Glomerular visceral epithelial cell (primary cell): Measurements from ENCODE around the gene PITPNC1.
A peak's percentile ranks its signal among the peaks of the same experiment; 100 is the strongest.
"Not testable (repeated sequence)": the region's sequence is repeated elsewhere in the genome, so short reads cannot be mapped to it uniquely, and the experiment has no call there.

Experiments used
- DNase-seq: peaks from one replicate; pipeline ENCODE4 v3.0.0-alpha.2; 2016; ENCODE audit errors: extremely low spot score

The PITPNC1 gene

DNA sequence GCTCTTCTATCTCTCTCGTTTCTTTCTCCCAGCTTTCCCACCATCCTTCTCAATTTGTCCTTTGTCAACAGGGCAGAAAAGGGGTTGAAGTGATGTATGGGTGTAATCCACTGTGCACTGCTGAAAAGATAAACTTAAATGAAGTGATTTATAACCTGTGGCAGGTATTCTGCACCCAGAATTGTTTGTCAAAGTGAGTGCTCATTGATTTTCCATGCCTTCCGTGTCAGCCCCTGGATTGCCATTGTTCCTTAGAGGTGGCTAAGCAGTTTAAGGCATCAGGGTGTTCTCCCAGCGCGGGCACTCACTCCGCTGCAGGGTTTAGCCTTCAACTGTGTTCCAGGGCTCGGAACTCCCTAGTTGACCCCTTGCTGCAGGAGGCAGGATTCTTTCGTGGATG lies 82.9 kb downstream of the PITPNC1 start:
- DNase-seq, result no peak

DNA sequence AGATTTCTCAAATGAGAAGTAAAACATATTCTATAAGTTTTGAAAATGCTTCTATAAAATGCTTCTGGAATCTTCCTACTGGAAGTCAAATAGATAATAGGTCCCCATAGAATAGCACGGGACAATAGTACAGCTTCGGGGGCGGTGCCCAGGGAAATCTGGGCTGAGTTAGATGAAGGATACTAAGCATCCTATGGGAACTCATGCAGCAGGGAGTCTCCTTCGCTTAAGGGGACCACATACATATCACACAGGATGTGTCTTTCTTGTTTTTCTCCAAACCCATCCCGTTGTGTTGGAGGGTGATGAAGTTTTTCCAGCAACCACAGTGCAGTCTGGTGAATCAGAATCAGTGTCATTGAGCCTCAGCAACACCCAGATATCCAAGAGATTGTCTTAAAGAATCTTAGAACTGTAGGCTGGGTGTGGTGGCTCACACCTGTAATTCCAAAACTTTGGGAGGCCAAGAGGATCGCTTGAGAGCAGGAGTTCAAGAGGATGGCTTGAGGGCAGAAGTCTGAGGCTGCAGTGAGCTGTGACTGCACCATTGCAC lies 84.2 kb downstream of the PITPNC1 start:
- DNase-seq, result no peak

DNA sequence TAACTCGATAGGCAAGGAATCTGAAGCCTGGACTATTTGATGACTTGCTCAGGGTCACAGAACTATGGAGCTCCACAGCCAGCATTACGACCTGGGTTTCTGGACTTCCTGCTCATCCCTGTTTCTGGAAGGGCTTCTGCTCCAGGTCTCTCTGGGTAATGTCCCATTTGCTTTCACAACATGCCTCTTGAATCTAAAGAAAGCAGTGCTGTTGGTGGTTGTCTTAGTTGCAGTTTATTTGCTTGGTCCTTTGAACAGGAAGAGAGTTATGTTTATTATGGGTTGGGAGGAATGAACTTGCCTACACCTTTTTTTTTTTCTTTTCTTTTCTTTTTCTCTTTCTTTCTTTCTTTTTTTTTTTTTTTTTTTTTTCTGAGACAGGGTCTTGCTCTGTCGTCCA lies 84.8 kb downstream of the PITPNC1 start:
- no peak for DNase-seq

DNA sequence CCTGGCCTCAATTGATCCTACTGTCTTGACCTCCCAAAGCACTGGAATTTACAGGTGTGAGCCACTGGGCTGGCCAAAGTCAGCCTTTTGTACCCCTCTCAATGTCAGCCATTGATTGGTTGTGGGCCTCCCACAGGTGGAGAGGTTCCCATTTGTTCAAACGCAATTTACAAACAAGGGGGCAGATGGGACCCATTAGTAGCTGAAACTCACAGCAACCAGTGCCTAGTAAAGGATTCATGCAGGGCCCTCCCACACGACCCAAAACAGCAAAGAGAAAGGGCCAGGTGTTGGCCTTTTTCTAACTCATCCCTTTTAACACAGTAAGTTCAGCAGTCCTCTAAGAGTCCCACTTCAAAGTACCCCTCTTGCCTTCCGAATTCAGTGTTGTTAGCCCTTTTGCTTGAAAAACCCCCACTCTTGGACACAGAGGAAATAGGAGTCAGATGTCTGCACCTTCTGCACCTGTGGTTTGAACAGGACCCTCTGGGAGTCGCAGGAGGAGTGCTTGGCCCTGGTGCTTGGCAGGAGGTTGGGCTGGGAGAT lies 89.2 kb downstream of the PITPNC1 start:
- no peak for DNase-seq

DNA sequence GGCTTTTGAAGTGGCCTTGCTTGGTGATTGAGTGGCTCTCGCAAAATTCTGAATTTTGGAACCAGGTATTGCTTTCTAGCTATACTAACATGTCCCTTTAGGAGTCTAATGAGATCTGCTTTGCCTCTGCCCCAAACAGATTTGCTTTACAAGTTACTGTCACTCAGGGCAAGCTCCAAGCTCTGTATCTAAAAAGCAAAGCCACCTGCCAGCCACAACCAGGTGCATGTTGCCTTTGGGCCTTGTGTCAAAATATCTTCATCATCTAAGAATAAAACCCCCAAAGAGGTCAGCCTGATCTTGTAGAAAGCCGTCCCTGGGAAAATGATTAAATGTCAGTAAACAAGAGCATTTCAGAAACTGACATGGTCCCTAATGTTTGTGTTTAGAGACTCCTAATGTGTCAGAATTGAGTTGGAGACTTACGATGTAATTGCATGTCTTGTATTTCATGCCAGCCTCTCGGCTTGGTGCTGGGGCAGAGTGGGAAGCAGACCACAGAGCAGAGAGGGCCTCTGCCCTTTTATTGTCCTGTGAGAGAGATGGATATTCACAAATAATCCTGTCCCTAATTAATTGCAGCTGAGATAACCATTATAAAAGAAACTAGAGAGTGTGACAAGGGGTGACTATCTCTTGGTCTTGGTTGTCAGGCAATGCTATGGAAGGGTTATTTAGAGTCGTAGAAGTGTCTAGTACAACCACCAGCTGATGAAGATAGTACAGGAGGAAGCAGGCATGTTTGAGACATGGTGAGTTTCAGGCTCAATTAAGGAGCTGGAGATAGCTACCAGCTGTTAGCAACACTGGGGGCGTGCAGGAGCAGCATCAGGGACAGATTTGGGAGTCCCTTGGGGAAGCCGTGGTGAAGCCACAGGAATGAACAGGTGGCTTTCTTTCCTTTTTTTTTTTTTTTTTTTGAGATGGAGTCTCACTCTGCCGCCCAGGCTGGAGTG lies 90.7 kb downstream of the PITPNC1 start:
- no peak for DNase-seq

DNA sequence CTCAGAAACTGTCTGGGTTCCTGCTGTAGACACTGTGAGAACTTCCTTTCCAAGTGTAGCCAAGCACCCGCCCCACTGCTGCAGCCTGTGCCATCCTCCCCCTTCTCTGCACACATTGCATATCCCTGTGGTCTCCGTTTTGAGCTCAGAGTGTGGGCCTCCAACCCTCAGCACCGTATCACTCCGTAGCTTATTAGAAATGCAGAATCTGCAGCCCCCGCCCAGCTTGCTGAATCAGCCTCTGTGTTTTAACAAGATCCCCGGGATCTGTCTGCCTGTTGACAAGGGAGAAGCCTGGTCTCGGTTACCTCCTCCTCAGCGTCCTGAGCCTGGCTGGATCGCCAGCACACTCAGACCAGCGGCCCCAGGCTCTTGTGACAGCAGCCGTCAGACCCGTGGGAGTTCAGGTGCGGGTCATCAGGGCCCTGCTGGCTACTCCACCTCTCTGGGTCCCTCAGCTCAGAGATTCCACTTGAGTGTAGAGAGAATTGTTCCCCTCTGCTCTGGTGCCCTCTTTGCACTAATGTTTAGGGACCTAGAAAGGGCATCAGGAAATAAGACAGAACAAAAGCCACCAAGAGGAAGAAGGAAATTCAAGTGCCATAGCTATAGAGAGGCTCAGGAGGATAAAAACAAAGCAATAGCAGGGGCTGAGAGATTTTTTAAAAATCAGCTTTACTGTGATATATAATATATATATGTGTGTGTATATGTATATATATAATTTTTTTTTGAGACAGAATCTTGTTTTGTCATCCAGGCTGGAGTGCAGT lies 92.3 kb downstream of the PITPNC1 start:
- no peak for DNase-seq

DNA sequence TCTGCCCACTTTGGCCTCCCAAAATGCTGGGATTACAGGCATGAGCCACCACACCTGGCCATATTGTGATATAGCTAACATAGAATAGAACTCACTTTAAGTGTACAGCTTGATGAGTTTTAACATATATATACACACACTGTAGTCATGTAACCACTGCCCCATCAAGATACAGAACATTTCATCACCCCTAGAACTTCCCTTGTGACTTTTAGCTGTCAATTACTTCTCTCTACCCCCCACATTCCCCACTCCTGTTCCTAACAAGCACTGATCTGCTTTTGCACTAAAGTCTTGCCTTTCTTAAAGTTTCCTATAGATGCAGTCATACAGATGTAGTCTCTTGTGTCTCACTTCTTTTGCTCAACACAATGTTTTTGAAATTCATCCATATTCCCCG lies 93.1 kb downstream of the PITPNC1 start:
- no peak for DNase-seq

DNA sequence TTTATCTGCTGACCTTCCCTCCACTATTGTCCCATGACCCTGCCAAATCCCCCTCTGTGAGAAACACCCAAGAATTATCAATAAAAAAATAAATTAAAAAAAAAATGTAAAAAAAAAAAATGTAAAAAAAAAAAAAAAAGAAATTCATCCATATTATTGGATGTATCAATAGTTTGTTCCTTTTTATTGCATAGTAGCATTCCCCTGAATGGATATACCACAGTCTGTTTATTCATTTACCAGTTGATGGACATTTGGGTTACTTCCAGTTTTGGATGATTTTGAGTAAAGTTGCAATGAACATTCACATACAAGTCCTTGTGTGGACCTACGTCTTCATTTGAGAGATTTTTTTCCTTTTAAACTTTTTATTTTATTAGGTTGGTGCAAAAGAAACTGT lies 94.0 kb downstream of the PITPNC1 start:
- DNase-seq, result no peak

DNA sequence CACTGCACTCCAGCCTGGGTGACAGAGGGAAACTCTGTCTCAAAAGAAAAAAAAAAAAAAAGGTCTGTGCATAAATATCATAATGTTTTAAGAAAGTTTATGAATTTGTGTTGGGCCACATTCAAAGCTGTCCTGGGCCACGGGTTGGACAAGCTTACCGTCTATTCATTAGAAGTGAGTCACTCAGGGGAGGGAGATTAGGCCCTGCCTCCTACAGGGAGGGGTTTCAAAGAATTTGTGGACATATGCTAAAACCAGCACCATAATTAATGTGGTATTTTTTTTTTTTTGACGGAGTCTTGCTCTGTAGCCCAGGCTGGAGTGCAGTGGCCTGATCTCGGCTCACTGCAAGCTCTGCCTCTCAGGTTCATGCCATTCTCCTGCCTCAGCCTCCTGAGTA lies 95.5 kb downstream of the PITPNC1 start:
- not testable (repeated sequence) for DNase-seq

DNA sequence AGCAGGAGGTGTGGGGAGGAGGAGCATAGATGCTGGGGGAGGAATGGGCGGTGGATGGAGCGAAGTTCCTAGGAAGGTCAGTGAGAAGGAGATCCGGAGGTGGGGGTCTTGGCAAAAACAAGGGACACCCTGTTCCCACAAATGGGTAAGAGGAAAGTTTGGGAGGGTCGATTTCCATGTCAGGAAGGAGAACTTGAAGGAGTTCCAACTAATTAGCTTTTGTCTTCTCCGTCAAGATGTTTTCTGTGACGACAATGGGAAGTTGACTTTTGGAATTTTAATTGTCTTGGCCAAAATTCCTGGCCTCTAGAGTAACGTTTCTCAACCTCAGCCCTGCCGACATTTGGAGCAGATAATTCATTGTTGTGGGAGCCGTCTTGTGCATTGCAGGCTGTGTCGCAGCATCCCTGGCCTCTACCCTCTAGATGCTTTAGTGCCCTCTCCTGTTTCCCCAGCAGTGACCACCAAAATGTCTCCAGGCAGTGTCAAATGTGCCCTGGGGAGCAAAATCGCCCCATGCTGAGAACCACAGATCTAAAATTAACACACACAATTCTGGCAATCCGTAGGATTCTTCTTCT lies 97.1 kb downstream of the PITPNC1 start:
- no peak for DNase-seq

DNA sequence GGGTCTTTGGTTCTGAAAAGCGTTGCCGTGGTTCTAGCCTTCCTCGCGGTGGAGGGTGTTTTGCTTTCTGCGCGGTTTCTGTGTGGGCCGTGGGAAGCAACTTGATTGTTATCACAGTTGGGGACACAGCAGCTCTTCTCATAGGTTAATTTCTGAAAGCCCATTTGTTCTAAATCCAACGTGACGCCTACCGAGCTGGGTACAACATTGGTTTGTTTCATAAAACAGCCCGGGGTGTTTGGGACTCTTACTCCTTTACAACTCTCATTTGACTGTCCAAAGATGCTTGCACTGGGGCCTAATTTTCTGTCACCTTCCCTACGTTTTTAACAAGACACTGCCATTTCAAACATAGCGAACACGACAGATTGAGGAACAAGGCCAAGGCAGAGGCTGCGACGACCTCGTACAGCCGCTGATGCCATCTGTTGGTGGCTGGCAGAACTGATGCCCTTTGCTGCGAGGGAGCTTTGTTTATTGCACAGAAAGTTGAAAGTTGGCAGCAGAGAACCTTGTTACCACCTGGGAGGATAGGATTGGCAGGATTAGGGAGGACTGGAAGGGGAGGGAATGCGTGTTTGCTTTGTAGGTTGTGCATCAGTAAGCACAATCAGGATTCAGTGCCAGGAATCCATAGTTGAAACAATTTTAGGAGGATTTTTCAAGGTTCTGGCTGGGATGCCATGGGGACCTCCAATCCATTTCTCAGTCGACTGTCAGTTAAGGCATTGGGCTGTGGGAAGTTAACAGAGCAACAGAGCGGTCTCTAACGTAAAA lies 98.3 kb downstream of the PITPNC1 start:
- peak; percentile 63 for DNase-seq

DNA sequence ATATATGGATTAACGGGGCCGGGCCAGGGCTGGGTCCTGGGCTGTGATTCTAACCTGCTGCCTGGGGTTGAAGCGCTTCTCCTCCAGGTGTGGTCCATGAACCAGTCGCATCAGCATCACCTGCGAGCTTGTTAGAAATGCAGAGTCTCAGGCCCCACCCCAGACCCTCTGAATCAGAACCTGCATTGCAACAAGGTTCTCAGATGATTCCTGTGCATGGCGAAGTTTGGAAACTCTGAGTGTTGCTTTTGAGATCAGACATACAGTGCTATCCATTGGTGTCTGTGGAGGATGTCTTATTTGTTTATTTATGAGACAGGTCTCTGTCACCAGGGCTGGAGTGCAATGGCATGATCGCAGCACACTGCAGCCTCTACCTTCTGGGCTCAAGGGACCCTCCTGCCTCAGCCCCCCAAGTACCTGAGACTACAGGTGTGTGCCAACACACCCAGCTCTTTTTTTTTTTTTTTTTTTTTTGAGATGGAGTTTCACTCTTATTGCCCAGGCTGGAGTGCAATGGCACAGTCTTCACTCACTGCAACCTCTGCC lies 99.8 kb downstream of the PITPNC1 start:
- DNase-seq, result no peak

DNA sequence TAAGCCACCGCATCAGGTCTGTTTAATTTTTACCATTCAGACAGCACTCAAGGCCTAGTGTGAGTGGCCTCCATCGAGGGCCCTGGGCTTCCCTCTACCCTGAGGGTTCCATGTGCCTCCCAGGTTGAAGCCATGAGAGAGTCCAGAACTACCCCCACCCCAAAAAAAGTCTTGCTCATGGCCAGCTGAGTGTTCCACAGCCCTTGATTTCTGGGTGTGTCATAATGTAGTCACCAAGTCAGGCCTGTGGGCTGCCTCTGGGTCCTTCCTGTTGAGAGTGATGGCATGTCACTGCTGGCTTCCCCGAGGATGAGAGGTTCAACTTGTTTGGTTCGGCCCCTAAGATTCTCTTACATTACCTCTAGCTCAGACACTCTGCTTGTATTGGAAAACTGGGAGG lies 100.6 kb downstream of the PITPNC1 start:
- DNase-seq, result peak; percentile 10

DNA sequence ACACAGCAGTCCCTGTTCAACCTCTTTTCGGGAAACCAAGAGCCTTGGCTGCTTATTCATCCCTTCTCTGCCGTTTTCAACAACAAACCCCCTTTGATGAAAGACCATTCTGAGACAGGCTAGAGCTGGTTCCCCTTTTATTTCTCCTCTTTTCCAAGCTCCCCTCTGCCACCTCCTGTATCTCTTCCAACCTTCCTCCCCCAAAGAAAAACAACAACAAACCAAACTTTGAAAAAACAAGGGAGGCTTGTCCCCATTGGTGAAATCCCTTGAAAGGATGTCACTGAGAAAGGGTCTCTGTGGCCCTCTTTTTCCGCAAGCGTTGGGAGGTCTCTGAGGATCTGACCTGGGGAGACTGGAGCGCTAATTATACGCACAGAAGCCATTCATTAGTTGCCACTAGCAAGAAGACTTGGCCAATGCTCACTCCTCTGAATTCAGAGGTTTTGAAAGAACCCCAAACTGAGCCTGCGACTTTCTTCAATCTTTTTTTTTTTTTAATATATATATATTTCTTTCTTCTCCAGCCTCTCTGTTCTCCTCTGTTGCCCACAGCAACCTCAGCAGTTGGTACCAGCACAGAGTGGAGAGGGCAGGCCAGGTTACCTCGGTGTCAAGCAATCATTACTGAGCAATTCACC lies 101.4 kb downstream of the PITPNC1 start:
- no peak for DNase-seq

DNA sequence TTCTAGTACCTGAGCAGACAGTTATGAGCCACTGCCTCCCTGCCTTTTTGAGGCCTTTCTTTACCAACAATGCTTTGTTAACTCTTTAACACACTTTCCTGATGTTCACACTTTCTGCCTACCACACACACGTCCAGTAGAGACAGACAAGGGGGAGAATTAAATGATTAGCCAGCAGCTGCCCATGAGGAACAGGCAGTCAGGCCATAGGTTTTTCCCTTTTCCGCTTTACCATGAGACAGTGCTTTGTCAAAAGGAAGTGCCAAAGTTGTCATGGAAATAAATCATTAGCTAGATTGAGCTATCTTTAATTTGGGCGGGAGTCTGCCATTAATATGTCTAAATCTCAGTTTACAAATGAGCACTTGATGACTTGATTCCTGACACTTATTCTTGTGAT lies 102.1 kb downstream of the PITPNC1 start:
- DNase-seq, result peak; percentile 16

DNA sequence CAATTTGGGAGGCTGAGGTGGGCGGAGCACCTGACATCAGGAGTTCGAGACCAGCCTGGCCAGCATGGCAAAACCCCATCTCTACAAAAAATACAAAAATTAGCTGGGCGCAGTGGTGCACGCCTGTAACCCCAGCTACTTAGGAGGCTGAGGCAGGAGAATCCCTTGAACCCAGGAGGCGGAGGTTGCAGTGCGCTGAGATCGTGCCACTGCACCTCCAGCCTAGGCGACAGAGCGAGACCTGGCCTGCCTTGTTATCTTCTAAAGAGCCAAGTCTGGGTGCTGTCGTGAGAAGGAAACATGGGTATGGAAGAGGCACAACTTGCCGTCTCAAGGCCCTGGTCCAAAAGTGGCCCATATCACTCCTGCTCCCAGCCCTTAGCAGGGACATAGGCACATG lies 103.9 kb downstream of the PITPNC1 start:
- DNase-seq, result not testable (repeated sequence)

DNA sequence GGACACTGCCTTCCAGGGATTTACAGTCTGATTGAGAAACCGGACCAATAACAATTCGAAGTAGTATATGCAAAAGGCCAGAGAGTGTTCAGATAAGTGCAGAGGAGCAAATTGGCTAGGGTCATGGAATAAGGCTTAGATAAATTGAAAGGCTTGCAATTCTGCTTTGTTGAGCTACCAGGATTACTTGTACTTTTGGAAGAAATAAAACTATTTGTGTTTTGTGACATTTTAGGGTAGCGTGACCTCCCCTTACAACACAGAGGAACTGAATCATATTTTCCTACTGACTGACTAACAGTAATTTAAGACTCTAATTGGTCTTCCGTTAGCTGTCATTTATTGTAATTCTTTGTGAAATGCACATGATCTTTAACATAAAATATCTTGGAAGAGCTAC lies 104.7 kb downstream of the PITPNC1 start:
- no peak for DNase-seq

DNA sequence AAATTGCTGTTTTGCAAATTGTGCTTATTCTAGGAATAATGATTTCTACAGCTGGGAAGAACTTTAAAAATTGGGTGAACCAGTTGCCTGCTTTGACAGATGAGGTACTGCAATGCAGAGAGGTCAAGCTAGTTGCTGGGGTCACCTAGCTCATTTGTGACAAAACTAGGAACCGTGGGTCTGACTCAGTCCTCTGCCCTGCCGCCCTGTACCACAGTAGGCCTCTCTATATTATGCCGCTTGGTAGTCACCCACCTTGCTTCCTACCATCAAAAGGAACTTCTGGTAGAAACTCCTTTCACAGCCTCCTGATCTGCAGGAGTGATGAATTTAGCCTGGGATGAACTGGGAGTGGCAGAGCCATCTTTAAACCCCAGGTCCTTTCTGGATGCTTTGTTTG lies 105.7 kb downstream of the PITPNC1 start:
- DNase-seq, result no peak

DNA sequence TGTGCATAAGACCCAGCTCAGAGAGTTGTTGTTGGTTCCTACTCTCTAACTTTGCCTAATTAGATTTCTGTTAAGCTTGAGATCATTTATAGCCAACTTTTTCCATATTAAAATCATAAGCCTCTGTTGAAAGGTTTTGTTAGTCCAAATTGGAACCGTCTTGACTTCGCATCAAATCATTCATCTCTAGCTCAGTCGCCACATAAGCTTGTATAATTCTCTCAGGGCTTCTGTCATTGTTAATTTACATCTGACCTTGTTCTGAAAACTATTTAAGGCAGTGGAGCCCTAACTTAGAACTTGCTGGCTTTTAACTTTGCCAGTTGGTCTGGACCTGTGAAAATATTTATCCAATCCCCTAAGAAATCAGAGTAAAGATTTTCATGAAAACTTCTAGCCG lies 107.2 kb downstream of the PITPNC1 start:
- no peak for DNase-seq

DNA sequence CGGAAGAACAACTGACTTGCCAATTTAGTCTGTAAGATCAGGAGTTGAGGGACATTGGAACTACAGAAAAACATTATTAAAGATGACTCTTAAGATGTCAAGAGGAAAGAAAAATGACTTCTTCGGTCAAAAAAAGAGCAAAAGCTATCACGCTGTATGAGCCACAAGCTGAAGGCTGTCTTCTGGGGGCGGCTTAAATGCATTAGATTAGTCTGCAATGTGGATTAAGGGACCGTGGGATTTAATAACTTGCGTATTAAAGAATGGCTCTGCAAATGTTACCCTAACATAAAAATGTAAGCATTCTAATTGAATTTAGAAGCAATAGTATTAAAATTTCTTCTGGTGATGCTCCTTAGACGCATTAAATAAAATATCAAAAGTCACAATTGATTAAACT lies 108.6 kb downstream of the PITPNC1 start:
- no peak for DNase-seq
